Endothelial cell of umbilical vein (primary cell): ENCODE results near the gene PTGS1. TPM values are rescaled to one million over a fixed set of nuclear protein-coding genes. Genes with fewer than 3 reads are reported as not detected.

Experiments
- BruUV-seq: library from RNA; stranded (reverse); fragments of 400-500 nt; replicated peaks from 2 replicates; lab custom pipeline; 2021; lab: Mats Ljungman, UMichigan
- CTCF ChIA-PET: fragments of 300-600, 350-600 bp; sonication (Branson Sonifier 250); formaldehyde crosslinking; loops from one replicate; lab custom pipeline; 2021; ENCODE audit warnings: antibody characterized with exemption, inconsistent platforms; lab: Charles Lee
- POLR2A ChIA-PET: fragments of 300-600, 350-600 bp; sonication (Branson Sonifier 250); formaldehyde crosslinking; loops from one replicate; lab custom pipeline; 2021; ENCODE audit warnings: antibody characterized with exemption, inconsistent platforms; lab: Charles Lee
- DNase-seq: peaks from one replicate; pipeline ENCODE4 v3.0.0-alpha.2; 2011; ENCODE audit warnings: low read depth, low spot score
- FAIRE-seq: peaks from 2 replicates; lab custom pipeline; 2011; peaks lifted over from hg19 to GRCh38; lab: Jason Lieb, UNC
- H2AFZ ChIP-seq: 2 replicates; pipeline ENCODE4 v1.6.0; 2012; ENCODE audit warnings: low read depth, low read length, control low read depth, inconsistent platforms
- H3K27ac ChIP-seq: 2 replicates; pipeline ENCODE4 v1.5.1; 2011; ENCODE audit warnings: low read depth, mild to moderate bottlenecking, control low read depth, low read length, moderate library complexity; ENCODE audit not compliant: insufficient read depth
- H3K27me3 ChIP-seq, 2 experiments: 2 replicates each; pipeline versions ENCODE4 v1.6.0 to v1.6.1; 2011; ENCODE audit warnings: low read length in 2 of 2, mixed read lengths in 1 of 2; ENCODE audit not compliant: control insufficient read depth in 2 of 2, insufficient read depth in 2 of 2
- H3K36me3 ChIP-seq, 2 experiments: 2 replicates in 1 of 2; 3 replicates in 1 of 2; pipeline ENCODE4 v1.5.1; 2011; ENCODE audit warnings: low read length in 2 of 2, mild to moderate bottlenecking in 1 of 2, moderate library complexity in 1 of 2; ENCODE audit not compliant: control insufficient read depth in 2 of 2, insufficient read depth in 2 of 2; ENCODE audit errors: extremely low read depth in 1 of 2
- H3K4me1 ChIP-seq: 3 replicates; pipeline ENCODE4 v1.5.1; 2011; ENCODE audit warnings: mild to moderate bottlenecking, low read length; ENCODE audit not compliant: control insufficient read depth, insufficient read depth; ENCODE audit errors: extremely low read depth
- H3K4me2 ChIP-seq: 2 replicates; pipeline ENCODE4 v1.6.1; 2011; ENCODE audit warnings: low read length, control low read depth, mixed read lengths; ENCODE audit not compliant: insufficient read depth
- H3K4me3 ChIP-seq, 3 experiments: fragments of 200-600 bp in 1 of 3; sonication (generic), shearing (Covaris generic) in 1 of 3; replicated peaks in 1 of 3; 2 replicates each; pipeline ENCODE4 v1.5.1; 2011 to 2016; ENCODE audit warnings: control low read depth in 3 of 3, low read length in 3 of 3, mild to moderate bottlenecking in 2 of 3, inconsistent platforms in 1 of 3, low read depth in 1 of 3, moderate library complexity in 1 of 3; ENCODE audit not compliant: insufficient read depth in 1 of 3
- H3K79me2 ChIP-seq: 2 replicates; pipeline ENCODE4 v1.6.0; 2012; ENCODE audit warnings: low read length, inconsistent platforms; ENCODE audit not compliant: control insufficient read depth, insufficient read depth
- H3K9ac ChIP-seq: replicated peaks from 2 replicates; pipeline ENCODE3; 2011; ENCODE audit warnings: low read length, control low read depth; ENCODE audit not compliant: insufficient read depth; ENCODE audit errors: extremely low read depth
- H3K9me1 ChIP-seq: replicated peaks from 3 replicates; pipeline ENCODE4 v1.6.0; 2011; ENCODE audit warnings: mild to moderate bottlenecking, low read length; ENCODE audit not compliant: control insufficient read depth, insufficient read depth; ENCODE audit errors: extremely low read depth
- H3K9me3 ChIP-seq: replicated peaks from 2 replicates; pipeline ENCODE4 v1.5.1; 2012; ENCODE audit warnings: low read length, inconsistent platforms; ENCODE audit not compliant: control insufficient read depth, insufficient read depth
- H4K20me1 ChIP-seq: replicated peaks from 2 replicates; pipeline ENCODE3; 2011; ENCODE audit warnings: mild to moderate bottlenecking, low read length; ENCODE audit not compliant: control insufficient read depth, insufficient read depth; ENCODE audit errors: extremely low read depth
- CTCF ChIP-seq, 2 donors: IDR thresholded peaks; 1 replicate in 1 of 2; 2 replicates in 1 of 2; pipeline ENCODE4 v1.5.1; 2011; ENCODE audit warnings: low read length in 2 of 2, mild to moderate bottlenecking in 2 of 2, moderate library complexity in 2 of 2, control low read depth in 1 of 2, inconsistent platforms in 1 of 2, low read depth in 1 of 2; ENCODE audit not compliant: insufficient read depth in 1 of 2; ENCODE audit errors: extremely low read depth in 1 of 2
- EZH2 ChIP-seq: IDR thresholded peaks from 2 replicates; pipeline ENCODE4 v1.6.1; 2012; ENCODE audit warnings: borderline replicate concordance, low read depth, mild to moderate bottlenecking, moderate library complexity, low read length, inconsistent platforms; ENCODE audit not compliant: severe bottlenecking
- FOS ChIP-seq: IDR thresholded peaks from 2 replicates; pipeline ENCODE4 v1.6.1; 2011; ENCODE audit warnings: mild to moderate bottlenecking, low read length, moderate library complexity, borderline replicate concordance; ENCODE audit not compliant: insufficient read depth
- GATA2 ChIP-seq: IDR thresholded peaks from 2 replicates; pipeline ENCODE4 v1.7.0; 2011; ENCODE audit warnings: low read depth, mild to moderate bottlenecking, moderate library complexity, mixed read lengths, low read length; ENCODE audit not compliant: insufficient read length, insufficient read depth
- JUN ChIP-seq: IDR thresholded peaks from 2 replicates; pipeline ENCODE4 v1.6.1; 2011; ENCODE audit warnings: borderline replicate concordance, low read depth; ENCODE audit not compliant: insufficient read length, insufficient read depth
- MAX ChIP-seq: IDR thresholded peaks from 2 replicates; pipeline ENCODE4 v1.6.1; 2011; ENCODE audit not compliant: insufficient read depth, insufficient read length
- MYC ChIP-seq: IDR thresholded peaks from one replicate; pipeline ENCODE4 v1.6.1; 2011; ENCODE audit warnings: mild to moderate bottlenecking, low read depth, low read length
- POLR2A ChIP-seq: IDR thresholded peaks from 2 replicates; pipeline ENCODE4 v1.6.1; 2012; ENCODE audit warnings: low read depth, mild to moderate bottlenecking, control low read depth, low read length
- POLR2AphosphoS5 ChIP-seq: IDR thresholded peaks from 2 replicates; pipeline ENCODE4 v1.6.1; 2012; ENCODE audit warnings: low read depth, mild to moderate bottlenecking, control low read depth, low read length, moderate library complexity; ENCODE audit not compliant: insufficient read depth
- dilution Hi-C: fragments of 300-500 bp; cut with MboI; formaldehyde crosslinking; loops from one replicate; pipeline ENCODE4 v1.15.0; 2019; ENCODE audit warnings: low sequenced_read_pairs; ENCODE audit not compliant: extremely low pct_ligation_motif_present
- intact Hi-C: fragments of 100-400 bp; cut with micrococcal nuclease; formaldehyde crosslinking; loops from one replicate; pipeline ENCODE4 v1.10.0; 2022
- polyA plus RNA-seq, 4 experiments: library from polyadenylated mRNA; depleted of rRNA in 3 of 4; stranded (reverse) in 3 of 4; unstranded in 1 of 4; fragments of >200 nt; gene quantifications; 2 replicates each; pipeline versions ENCODE4 v1.2.1 to v1.2.3, GENCODE V29; 2011 to 2012; ENCODE audit warnings: missing spikeins in 1 of 4
- total RNA-seq: library from RNA; stranded (reverse); gene quantifications from 2 replicates; pipeline ENCODE4 v1.2.3, GENCODE V29; 2021

PTGS1 gene
- total and polyA plus RNA-seq, 2 donors (not counting 3 experiments of a cell fraction or from before 2014, with no cell fraction given), result 37.6 to 45.2 TPM

- Histone ChIP-seq H3K9me1 (no peaks in the 10 kb centered on the region), H3K4me3 (no peak overlapping the region), H3K9me3 (no peaks in the 10 kb centered on the region), H3K4me2 (no peak overlapping the region), H3K79me2 (no peaks in the 10 kb centered on the region), H3K4me1 (peaks cover 41% of the 10 kb centered on the region), H3K9ac (no peak overlapping the region), H3K27me3 (no peaks in the 10 kb centered on the region), H4K20me1 (no peaks in the 10 kb centered on the region), H3K27ac (no peak overlapping the region), H3K36me3 (no peaks in the 10 kb centered on the region), H2AFZ (no peak overlapping the region)
- dilution Hi-C loops (no loop called here), intact Hi-C loops (loop anchor here (1.0 kb wide), 1 partner anchor 74 kb away; no protein-coding TSS in a partner anchor)
- FAIRE-seq (no peak), DNase-seq (no peak)
- CTCF ChIA-PET, result interaction anchor here (1.2 to 3.2 kb wide), 3 partner anchors 9 to 76 kb away, joined by 3 to 13 read pairs (median 3); no protein-coding TSS in a partner anchor
- TF ChIP-seq POLR2A, result no peak
- peak; percentile 15 to 23 for TF ChIP-seq CTCF (IDR thresholded peaks at IDR 0.05; ENCODE audit: extremely low read depth in 1 of 2, insufficient read depth in 1 of 2, low read depth in 1 of 2, low read length in 2 of 2)
- no TSS peak for BruUV-seq
- POLR2A ChIA-PET, result no interaction called here
Observed at GRCh38 chr9:122379340-122379739, 8.5 kb downstream of the PTGS1 start.

GRCh38 chr9:122380293-122380692, 9.5 kb downstream of the PTGS1 start:
- dilution Hi-C loops, result no loop called here
- no peak for FAIRE-seq

More at GRCh38 chr9:122380293-122380692, 9.5 kb downstream of the PTGS1 start:
- H3K4me1 ChIP-seq, result peaks cover 42% of the 10 kb centered on the region
- H3K36me3 ChIP-seq, result no peaks in the 10 kb centered on the region
- no peaks in the 10 kb centered on the region for H3K9me3 ChIP-seq
- no peak overlapping the region for H3K27ac ChIP-seq
- ChIA-PET CTCF (no interaction called here), POLR2A (interaction anchor here (0.7 kb wide), 1 partner anchor 1753 kb away, joined by 3 read pairs; no protein-coding TSS in a partner anchor)
- no peaks in the 10 kb centered on the region for H3K79me2 ChIP-seq
- H3K4me3 ChIP-seq, result no peak overlapping the region
- no peak overlapping the region for H3K4me2 ChIP-seq
- no peak for DNase-seq
- no peaks in the 10 kb centered on the region for H4K20me1 ChIP-seq
- no TSS peak for BruUV-seq
- no peak overlapping the region for H3K9ac ChIP-seq
- intact Hi-C loops, result no loop called here
- TF ChIP-seq CTCF (IDR thresholded peaks at IDR 0.05; ENCODE audit: extremely low read depth in 1 of 2, insufficient read depth in 1 of 2, low read depth in 1 of 2, low read length in 2 of 2), result no peak
- TF ChIP-seq GATA2, result no peak
- TF ChIP-seq MYC, result no peak
- no peak for TF ChIP-seq FOS
- no peak for TF ChIP-seq JUN
- TF ChIP-seq POLR2A, result no peak
- TF ChIP-seq EZH2, result no peak
- no peak for TF ChIP-seq MAX
- no peak for TF ChIP-seq POLR2AphosphoS5
- no peak overlapping the region for H2AFZ ChIP-seq
- H3K9me1 ChIP-seq, result no peaks in the 10 kb centered on the region
- H3K27me3 ChIP-seq, result no peaks in the 10 kb centered on the region
